Measurements from ENCODE around the gene TNS4. TPM values are rescaled to one million over a fixed set of nuclear protein-coding genes. Genes with fewer than 3 reads are reported as not detected.
A peak's percentile ranks its signal among the peaks of the same experiment; 100 is the strongest.

TNS4 gene
- total and polyA plus RNA-seq, 7 donors = 1.2 to 6.9 (median 1.8) TPM; not detected in 4

DNA sequence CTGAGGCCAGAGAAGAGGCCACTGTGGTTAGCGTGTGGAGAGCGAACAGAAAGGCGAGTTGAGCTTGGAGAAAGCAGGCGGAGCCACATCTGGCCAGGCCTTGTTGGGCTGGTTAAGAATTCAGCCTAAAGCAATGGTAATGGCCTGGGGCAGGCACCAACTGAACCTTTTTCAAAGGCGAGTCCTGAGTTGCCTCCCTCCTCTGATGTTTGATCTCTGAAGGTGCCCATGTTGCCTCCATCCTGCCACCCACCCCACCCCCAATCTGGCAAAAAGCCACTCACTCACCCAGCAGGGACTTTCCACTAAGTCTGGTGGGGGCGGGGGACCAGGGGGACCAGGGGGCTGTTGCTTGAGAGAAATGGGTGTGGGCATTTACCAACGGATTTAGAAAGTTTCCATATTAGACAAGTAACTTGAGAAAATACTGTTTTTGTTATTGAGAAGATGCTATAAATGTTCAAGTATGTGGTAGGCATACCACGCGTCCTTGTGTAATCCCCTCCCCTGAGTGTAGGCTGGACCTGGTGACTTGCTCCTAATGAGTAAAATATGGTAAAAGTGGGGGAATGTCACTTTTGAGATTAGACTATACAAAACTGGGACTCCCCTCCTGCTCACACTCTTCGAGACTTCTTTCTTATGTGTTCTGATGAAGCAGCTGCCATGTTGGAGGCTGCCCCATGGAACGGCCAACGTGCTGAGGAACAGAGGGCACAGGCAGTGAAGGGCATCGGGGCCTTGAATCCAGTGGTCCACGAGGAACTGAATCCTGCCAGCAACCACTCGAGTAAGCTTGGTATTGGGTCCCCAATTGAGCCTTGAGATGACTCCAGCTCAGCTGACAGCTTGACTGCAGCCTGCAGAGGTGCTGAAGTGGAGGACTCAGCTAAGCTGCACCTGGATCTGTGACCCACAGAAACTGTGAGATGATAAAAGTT is 29.9 kb upstream of the TNS4 start:
- Histone ChIP-seq H3K4me3 (no peak overlapping the region), H3K27ac (no peak overlapping the region), H3K4me1 (peaks cover 0 to 31% (median 29%) of the 10 kb centered on the region in 4 donors), H3K9me3 (no peaks in the 10 kb centered on the region), H3K27me3 (no peaks in the 10 kb centered on the region), H3K36me3 (no peaks in the 10 kb centered on the region)
- TF ChIP-seq EP300 (IDR thresholded peaks at IDR 0.05) (no peak), POLR2AphosphoS5 (IDR thresholded peaks at IDR 0.05) (no peak), POLR2A (IDR thresholded peaks at IDR 0.05) (no peak)
- TF ChIP-seq, protein P1, sequence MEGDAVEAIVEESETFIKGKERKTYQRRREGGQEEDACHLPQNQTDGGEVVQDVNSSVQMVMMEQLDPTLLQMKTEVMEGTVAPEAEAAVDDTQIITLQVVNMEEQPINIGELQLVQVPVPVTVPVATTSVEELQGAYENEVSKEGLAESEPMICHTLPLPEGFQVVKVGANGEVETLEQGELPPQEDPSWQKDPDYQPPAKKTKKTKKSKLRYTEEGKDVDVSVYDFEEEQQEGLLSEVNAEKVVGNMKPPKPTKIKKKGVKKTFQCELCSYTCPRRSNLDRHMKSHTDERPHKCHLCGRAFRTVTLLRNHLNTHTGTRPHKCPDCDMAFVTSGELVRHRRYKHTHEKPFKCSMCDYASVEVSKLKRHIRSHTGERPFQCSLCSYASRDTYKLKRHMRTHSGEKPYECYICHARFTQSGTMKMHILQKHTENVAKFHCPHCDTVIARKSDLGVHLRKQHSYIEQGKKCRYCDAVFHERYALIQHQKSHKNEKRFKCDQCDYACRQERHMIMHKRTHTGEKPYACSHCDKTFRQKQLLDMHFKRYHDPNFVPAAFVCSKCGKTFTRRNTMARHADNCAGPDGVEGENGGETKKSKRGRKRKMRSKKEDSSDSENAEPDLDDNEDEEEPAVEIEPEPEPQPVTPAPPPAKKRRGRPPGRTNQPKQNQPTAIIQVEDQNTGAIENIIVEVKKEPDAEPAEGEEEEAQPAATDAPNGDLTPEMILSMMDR (IDR thresholded peaks at IDR 0.05) = no peak
- intact Hi-C loops (cut with DNase I) = loop anchor here (5.0 kb wide), 1 partner anchor 39 kb away; no protein-coding TSS in a partner anchor
- WGBS, 2 donors = 76 to 89% methylated on average over 15 of the region's 15 CpGs
- peak; percentile 44 for DNase-seq

DNA sequence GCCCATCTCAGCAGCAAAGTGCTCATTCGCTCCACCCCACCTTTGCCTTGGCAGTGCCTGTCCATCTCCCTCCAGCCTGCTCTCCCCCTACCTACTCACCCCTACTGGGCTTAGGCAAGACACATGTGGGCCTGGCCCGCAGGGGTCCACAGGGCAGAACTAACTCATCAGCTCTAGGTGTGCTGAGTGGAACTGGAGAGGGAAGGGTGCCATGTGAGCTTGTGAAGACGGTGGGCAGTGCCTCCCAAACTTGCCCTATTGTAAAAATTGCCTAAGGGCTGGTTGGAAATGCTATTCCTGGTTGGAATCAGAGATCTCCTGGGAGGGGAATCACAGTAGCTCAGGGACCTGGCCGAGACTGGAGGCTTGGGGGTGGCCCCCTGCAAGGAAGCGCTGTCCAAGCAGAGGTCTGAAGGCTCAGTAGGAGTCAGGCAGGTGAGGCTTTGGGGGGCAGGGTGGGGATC is 29.1 kb upstream of the TNS4 start:
- intact Hi-C loops (cut with DNase I) = loop anchor here (5.0 kb wide), 1 partner anchor 38 kb away; no protein-coding TSS in a partner anchor
- H3K27ac ChIP-seq = no peak overlapping the region
- TF ChIP-seq EP300 (IDR thresholded peaks at IDR 0.05) (no peak), POLR2AphosphoS5 (IDR thresholded peaks at IDR 0.05) (no peak), POLR2A (IDR thresholded peaks at IDR 0.05) (no peak)
- TF ChIP-seq, protein P1 (IDR thresholded peaks at IDR 0.05) = no peak
- H3K4me1 ChIP-seq = peaks cover 0 to 24% (median 22%) of the 10 kb centered on the region in 4 donors
- WGBS, 2 donors = 94 to 95% methylated on average over 5 of the region's 5 CpGs
- peak; percentile 56 for DNase-seq
- H3K36me3 ChIP-seq = no peaks in the 10 kb centered on the region
- no peak overlapping the region for H3K4me3 ChIP-seq
- no peaks in the 10 kb centered on the region for H3K9me3 ChIP-seq
- H3K27me3 ChIP-seq = no peaks in the 10 kb centered on the region

DNA sequence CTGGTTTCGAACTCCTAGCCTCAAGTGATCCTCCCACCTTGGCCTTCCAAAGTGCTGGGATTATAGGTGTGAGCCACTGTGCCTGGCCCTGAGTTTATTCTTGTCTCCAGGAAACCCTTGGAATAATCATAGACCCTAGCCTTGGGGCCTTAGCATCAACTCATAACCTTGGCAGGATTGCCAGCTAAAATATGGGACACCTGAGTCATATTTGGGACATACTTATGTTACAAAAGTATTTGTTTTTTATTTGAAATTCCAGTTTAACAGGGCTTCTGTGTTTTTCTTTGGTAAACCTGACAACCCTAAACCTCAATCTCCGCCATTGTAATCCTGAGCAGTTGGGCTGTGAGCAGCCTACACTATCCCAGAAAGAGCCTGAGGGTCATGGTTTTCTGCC is 28.6 kb upstream of the TNS4 start:
- WGBS, 2 donors = 97% methylated on average over 2 of the region's 2 CpGs
- peaks cover 0 to 3% (median 0%) of the 10 kb centered on the region in 4 donors for H3K9me3 ChIP-seq
- H3K4me1 ChIP-seq = peaks cover 0 to 23% (median 20%) of the 10 kb centered on the region in 4 donors
- no peak for TF ChIP-seq POLR2A (IDR thresholded peaks at IDR 0.05)
- TF ChIP-seq POLR2AphosphoS5 (IDR thresholded peaks at IDR 0.05) = no peak
- TF ChIP-seq, protein P1 (IDR thresholded peaks at IDR 0.05) = no peak
- TF ChIP-seq EP300 (IDR thresholded peaks at IDR 0.05) = no peak
- H3K36me3 ChIP-seq = no peaks in the 10 kb centered on the region
- intact Hi-C loops (cut with DNase I) = loop anchor here (5.0 kb wide), 1 partner anchor 38 kb away; no protein-coding TSS in a partner anchor
- H3K27ac ChIP-seq = no peak overlapping the region
- no peak overlapping the region for H3K4me3 ChIP-seq
- H3K27me3 ChIP-seq = no peaks in the 10 kb centered on the region
- DNase-seq = no peak

DNA sequence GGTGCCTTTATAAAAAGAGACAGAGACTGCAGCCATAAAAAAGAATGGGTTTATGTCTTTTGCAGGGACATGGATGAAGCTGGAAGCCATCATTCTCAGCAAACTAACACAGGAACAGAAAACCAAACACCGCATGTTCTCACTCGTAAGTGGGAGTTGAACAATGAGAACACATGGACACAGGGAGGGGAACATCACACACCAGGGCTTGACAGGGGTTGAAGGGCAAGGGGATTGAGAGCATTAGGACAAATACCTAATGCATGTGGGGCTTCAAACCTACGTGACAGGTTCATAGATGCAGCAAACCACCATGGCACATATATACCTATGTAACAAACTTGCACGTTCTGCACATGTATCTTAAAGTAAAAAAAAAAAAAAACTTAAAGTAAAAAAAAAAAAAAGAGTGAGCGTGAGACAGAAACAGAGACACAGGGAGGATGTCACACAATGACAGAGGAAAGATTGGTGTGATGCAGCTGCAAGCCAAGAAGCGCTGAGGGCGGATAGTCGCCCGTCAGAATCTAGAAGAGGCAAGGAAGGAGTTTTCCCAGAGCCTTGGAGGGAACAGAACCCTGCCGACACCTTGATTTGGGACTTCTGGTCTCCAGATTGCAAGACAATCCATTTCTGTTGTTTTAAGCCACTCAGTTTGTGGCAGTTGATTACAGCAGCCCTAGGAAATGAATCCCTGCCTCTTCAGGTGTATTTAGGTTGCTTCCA is 27.4 kb upstream of the TNS4 start:
- peak; percentile 17 for DNase-seq

More for the DNA sequence above, 27.4 kb upstream of the TNS4 start:
- H3K9me3 ChIP-seq = peaks cover 0 to 3% (median 0%) of the 10 kb centered on the region in 4 donors
- TF ChIP-seq EP300 (IDR thresholded peaks at IDR 0.05) (no peak), POLR2AphosphoS5 (IDR thresholded peaks at IDR 0.05) (no peak), POLR2A (IDR thresholded peaks at IDR 0.05) (no peak)
- no peak overlapping the region for H3K27ac ChIP-seq
- H3K4me3 ChIP-seq = no peak overlapping the region
- intact Hi-C loops (cut with DNase I) = no loop called here
- H3K27me3 ChIP-seq = no peaks in the 10 kb centered on the region
- no peaks in the 10 kb centered on the region for H3K36me3 ChIP-seq
- H3K4me1 ChIP-seq = peaks cover 0 to 18% (median 15%) of the 10 kb centered on the region in 4 donors
- 80 to 92% methylated on average over 10 of the region's 10 CpGs for WGBS, 2 donors

Data from sigmoid colon (tissue), 7 donors.